ENCODE results near the gene TMC1.

TMC1 gene

DNA sequence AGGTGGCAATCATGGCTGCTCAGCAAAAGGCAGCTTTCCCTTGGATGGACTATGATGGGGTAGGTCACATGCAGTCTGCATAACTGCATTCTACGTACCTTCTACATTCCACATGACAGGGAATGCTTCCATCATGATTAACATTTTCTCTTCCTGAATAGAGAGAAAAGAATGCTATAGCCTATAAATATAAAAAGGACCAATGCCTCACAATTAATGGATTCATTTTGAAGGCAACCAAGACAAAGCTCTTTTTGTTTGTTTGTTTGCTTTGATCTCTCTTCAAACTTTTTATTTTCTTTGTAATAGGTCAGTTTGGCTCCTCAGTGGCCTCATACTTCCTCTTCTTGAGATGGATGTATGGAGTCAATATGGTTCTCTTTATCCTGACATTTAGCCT, 230.1 kb downstream of the TMC1 start:
- H2AK5ac ChIP-seq (ENCODE audit: low read length, severe bottlenecking) = no peak overlapping the region
- no peaks in the 10 kb centered on the region for H3K79me1 ChIP-seq (replicated peaks; ENCODE audit: low read length, poor library complexity, severe bottlenecking)
- H3K14ac ChIP-seq (ENCODE audit: low read length in 2 of 2) = no peak overlapping the region
- no peak overlapping the region for H3K4me3 ChIP-seq (ENCODE audit: insufficient read depth in 1 of 2, low read depth in 1 of 2, low read length in 2 of 2)
- no peak overlapping the region for H3K27ac ChIP-seq (ENCODE audit: low read length, poor library complexity, severe bottlenecking)
- no peak overlapping the region for H3K18ac ChIP-seq (ENCODE audit: low read depth in 1 of 2, low read length in 2 of 2)
- no peaks in the 10 kb centered on the region for H3K4me1 ChIP-seq (ENCODE audit: control insufficient read depth, insufficient read depth, low read depth, low read length)
- H3K23ac ChIP-seq (ENCODE audit: low read length in 2 of 2) = no peak overlapping the region
- no peak overlapping the region for H3K4ac ChIP-seq (ENCODE audit: low read depth in 1 of 2, low read length in 2 of 2)
- H3K9me3 ChIP-seq (ENCODE audit: control insufficient read depth, low read length) = no peaks in the 10 kb centered on the region
- DNase-seq = no peak
- H2BK15ac ChIP-seq (ENCODE audit: low read depth, poor library complexity, severe bottlenecking) = no peak overlapping the region
- H2BK12ac ChIP-seq (ENCODE audit: low read length in 2 of 2) = no peak overlapping the region
- no CpG with 5 or more reads among the region's 1 CpG for WGBS
- no peak overlapping the region for H4K8ac ChIP-seq (ENCODE audit: low read length)
- no peak overlapping the region for H2AFZ ChIP-seq (ENCODE audit: low read depth, low read length)
- no peaks in the 10 kb centered on the region for H3K36me3 ChIP-seq (ENCODE audit: control insufficient read depth in 1 of 2, insufficient read depth in 2 of 2, low read depth in 1 of 2, low read length in 2 of 2)
- peaks cover 0 to 11% of the 10 kb centered on the region in 2 experiments for H3K27me3 ChIP-seq (ENCODE audit: control insufficient read depth in 1 of 2, insufficient read depth in 1 of 2, low read length in 2 of 2)
- H2BK120ac ChIP-seq (ENCODE audit: low read depth, low read length) = no peak overlapping the region
- no peak overlapping the region for H2BK5ac ChIP-seq (ENCODE audit: low read depth, low read length, poor library complexity, severe bottlenecking)
- H3K4me2 ChIP-seq (ENCODE audit: low read length, poor library complexity, severe bottlenecking) = no peak overlapping the region
- H3K9ac ChIP-seq (ENCODE audit: low read length) = no peak overlapping the region
- no peak overlapping the region for H4K91ac ChIP-seq (ENCODE audit: low read length)

DNA sequence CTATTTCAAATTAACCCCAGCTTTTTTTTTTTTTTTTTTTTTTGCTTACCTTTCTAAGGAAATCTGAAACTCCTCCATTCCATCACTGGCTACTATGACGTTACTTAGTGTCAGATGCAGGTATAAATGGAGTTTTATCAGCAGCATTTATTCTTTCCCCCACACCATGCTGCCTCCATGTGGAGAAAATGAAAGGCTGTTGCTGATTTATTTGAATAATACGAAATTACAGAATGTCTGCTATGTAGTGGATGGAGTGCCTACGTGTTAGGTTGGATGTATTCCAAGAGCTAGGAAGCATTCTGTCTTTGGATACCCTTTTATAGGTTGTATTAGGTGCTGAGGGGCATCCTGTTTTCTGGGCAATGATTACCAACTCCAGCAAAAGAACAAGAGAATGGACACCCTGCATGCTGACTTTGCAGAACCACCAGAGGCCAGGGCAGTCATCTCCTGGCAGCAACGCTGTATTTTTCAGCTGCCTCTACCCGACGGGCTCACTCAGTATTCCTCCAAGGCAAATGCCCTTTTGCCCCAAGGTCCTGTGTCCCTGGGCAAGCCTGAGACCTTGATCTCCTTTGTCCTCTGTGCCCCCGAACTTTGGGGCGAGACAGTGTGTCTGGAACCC, 232.0 kb downstream of the TMC1 start:
- Histone ChIP-seq H3K4me3 (ENCODE audit: insufficient read depth in 1 of 2, low read depth in 1 of 2, low read length in 2 of 2) (no peak overlapping the region), H3K4me1 (ENCODE audit: control insufficient read depth, insufficient read depth, low read depth, low read length) (no peaks in the 10 kb centered on the region), H2AFZ (ENCODE audit: low read depth, low read length) (no peak overlapping the region), H3K23ac (ENCODE audit: low read length in 2 of 2) (no peak overlapping the region), H3K36me3 (ENCODE audit: control insufficient read depth in 1 of 2, insufficient read depth in 2 of 2, low read depth in 1 of 2, low read length in 2 of 2) (no peaks in the 10 kb centered on the region), H4K91ac (ENCODE audit: low read length) (no peak overlapping the region), H2BK5ac (ENCODE audit: low read depth, low read length, poor library complexity, severe bottlenecking) (no peak overlapping the region), H2AK5ac (ENCODE audit: low read length, severe bottlenecking) (no peak overlapping the region), H3K14ac (ENCODE audit: low read length in 2 of 2) (no peak overlapping the region), H3K27ac (ENCODE audit: low read length, poor library complexity, severe bottlenecking) (no peak overlapping the region), H2BK12ac (ENCODE audit: low read length in 2 of 2) (no peak overlapping the region), H3K4me2 (ENCODE audit: low read length, poor library complexity, severe bottlenecking) (no peak overlapping the region), H3K9me3 (ENCODE audit: control insufficient read depth, low read length) (no peaks in the 10 kb centered on the region), H2BK120ac (ENCODE audit: low read depth, low read length) (no peak overlapping the region), H3K18ac (ENCODE audit: low read depth in 1 of 2, low read length in 2 of 2) (no peak overlapping the region), H3K4ac (ENCODE audit: low read depth in 1 of 2, low read length in 2 of 2) (no peak overlapping the region), H3K79me1 (replicated peaks; ENCODE audit: low read length, poor library complexity, severe bottlenecking) (no peaks in the 10 kb centered on the region), H2BK15ac (ENCODE audit: low read depth, poor library complexity, severe bottlenecking) (no peak overlapping the region), H3K9ac (ENCODE audit: low read length) (no peak overlapping the region), H4K8ac (ENCODE audit: low read length) (no peak overlapping the region), H3K27me3 (ENCODE audit: control insufficient read depth in 1 of 2, insufficient read depth in 1 of 2, low read length in 2 of 2) (peaks cover 0 to 10% of the 10 kb centered on the region in 2 experiments)
- WGBS = 87% methylated on average over 7 of the region's 8 CpGs
- peak; percentile 4 for DNase-seq

DNA sequence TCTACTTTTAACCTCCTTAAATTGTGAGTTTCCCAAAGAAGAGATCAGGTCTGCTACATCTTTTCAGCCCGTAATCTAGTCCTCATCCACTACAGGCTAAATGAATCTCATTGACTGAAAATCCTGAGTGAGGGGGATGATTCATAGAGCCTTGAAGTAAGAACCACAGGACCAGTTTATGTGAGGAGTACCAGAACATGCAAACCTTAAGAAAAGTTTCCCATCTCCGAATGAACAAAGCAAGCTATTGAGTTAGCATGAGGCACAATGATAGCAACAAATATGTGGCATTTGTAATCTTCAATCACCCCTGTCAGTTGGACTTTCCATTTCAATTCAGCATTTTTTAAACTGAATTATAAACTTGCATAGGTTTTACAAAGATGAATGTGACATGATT, 234.4 kb downstream of the TMC1 start:
- Histone ChIP-seq H3K9me3 (ENCODE audit: control insufficient read depth, low read length) (no peaks in the 10 kb centered on the region), H3K4ac (ENCODE audit: low read depth in 1 of 2, low read length in 2 of 2) (no peak overlapping the region), H3K27me3 (ENCODE audit: control insufficient read depth in 1 of 2, insufficient read depth in 1 of 2, low read length in 2 of 2) (peaks cover 0 to 14% of the 10 kb centered on the region in 2 experiments), H2AK5ac (ENCODE audit: low read length, severe bottlenecking) (no peak overlapping the region), H3K18ac (ENCODE audit: low read depth in 1 of 2, low read length in 2 of 2) (no peak overlapping the region), H2BK15ac (ENCODE audit: low read depth, poor library complexity, severe bottlenecking) (no peak overlapping the region), H3K4me2 (ENCODE audit: low read length, poor library complexity, severe bottlenecking) (no peak overlapping the region), H3K4me1 (ENCODE audit: control insufficient read depth, insufficient read depth, low read depth, low read length) (no peaks in the 10 kb centered on the region), H4K91ac (ENCODE audit: low read length) (no peak overlapping the region), H3K36me3 (ENCODE audit: control insufficient read depth in 1 of 2, insufficient read depth in 2 of 2, low read depth in 1 of 2, low read length in 2 of 2) (no peaks in the 10 kb centered on the region), H2AFZ (ENCODE audit: low read depth, low read length) (no peak overlapping the region), H3K79me1 (replicated peaks; ENCODE audit: low read length, poor library complexity, severe bottlenecking) (no peaks in the 10 kb centered on the region), H2BK12ac (ENCODE audit: low read length in 2 of 2) (no peak overlapping the region), H4K8ac (ENCODE audit: low read length) (no peak overlapping the region), H2BK120ac (ENCODE audit: low read depth, low read length) (no peak overlapping the region), H3K23ac (ENCODE audit: low read length in 2 of 2) (no peak overlapping the region), H3K4me3 (ENCODE audit: insufficient read depth in 1 of 2, low read depth in 1 of 2, low read length in 2 of 2) (no peak overlapping the region), H3K9ac (ENCODE audit: low read length) (no peak overlapping the region), H2BK5ac (ENCODE audit: low read depth, low read length, poor library complexity, severe bottlenecking) (no peak overlapping the region), H3K14ac (ENCODE audit: low read length in 2 of 2) (no peak overlapping the region), H3K27ac (ENCODE audit: low read length, poor library complexity, severe bottlenecking) (no peak overlapping the region)
- no peak for DNase-seq
- WGBS = 100% methylated on average over 1 of the region's 2 CpGs

- H2BK15ac ChIP-seq (ENCODE audit: low read depth, poor library complexity, severe bottlenecking) = no peak overlapping the region
- H3K4ac ChIP-seq (ENCODE audit: low read depth in 1 of 2, low read length in 2 of 2) = no peak overlapping the region
- H3K9me3 ChIP-seq (ENCODE audit: control insufficient read depth, low read length) = no peaks in the 10 kb centered on the region
- H2AFZ ChIP-seq (ENCODE audit: low read depth, low read length) = no peak overlapping the region
- no peak overlapping the region for H2BK120ac ChIP-seq (ENCODE audit: low read depth, low read length)
- H3K27me3 ChIP-seq (ENCODE audit: control insufficient read depth in 1 of 2, insufficient read depth in 1 of 2, low read length in 2 of 2) = peaks cover 0 to 19% of the 10 kb centered on the region in 2 experiments
- no peak for DNase-seq
- no peak overlapping the region for H2BK12ac ChIP-seq (ENCODE audit: low read length in 2 of 2)
- 66% methylated on average over 4 of the region's 4 CpGs for WGBS
- no peak overlapping the region for H4K91ac ChIP-seq (ENCODE audit: low read length)
- no peaks in the 10 kb centered on the region for H3K79me1 ChIP-seq (replicated peaks; ENCODE audit: low read length, poor library complexity, severe bottlenecking)
- no peak overlapping the region for H2AK5ac ChIP-seq (ENCODE audit: low read length, severe bottlenecking)
- no peak overlapping the region for H3K4me2 ChIP-seq (ENCODE audit: low read length, poor library complexity, severe bottlenecking)
- no peaks in the 10 kb centered on the region for H3K36me3 ChIP-seq (ENCODE audit: control insufficient read depth in 1 of 2, insufficient read depth in 2 of 2, low read depth in 1 of 2, low read length in 2 of 2)
- no peak overlapping the region for H3K9ac ChIP-seq (ENCODE audit: low read length)
- H2BK5ac ChIP-seq (ENCODE audit: low read depth, low read length, poor library complexity, severe bottlenecking) = no peak overlapping the region
- no peak overlapping the region for H4K8ac ChIP-seq (ENCODE audit: low read length)
- no peaks in the 10 kb centered on the region for H3K4me1 ChIP-seq (ENCODE audit: control insufficient read depth, insufficient read depth, low read depth, low read length)
- H3K18ac ChIP-seq (ENCODE audit: low read depth in 1 of 2, low read length in 2 of 2) = no peak overlapping the region
- H3K23ac ChIP-seq (ENCODE audit: low read length in 2 of 2) = no peak overlapping the region
- no peak overlapping the region for H3K27ac ChIP-seq (ENCODE audit: low read length, poor library complexity, severe bottlenecking)
- H3K14ac ChIP-seq (ENCODE audit: low read length in 2 of 2) = no peak overlapping the region
- H3K4me3 ChIP-seq (ENCODE audit: insufficient read depth in 1 of 2, low read depth in 1 of 2, low read length in 2 of 2) = no peak overlapping the region
These were observed 237.5 kb downstream of the TMC1 start for GRCh38 chr9:72758944-72759343.

Measured in mesenchymal stem cell (in vitro differentiated cells and primary cell).